Uterus (tissue), 4 donors: ENCODE data around the gene C22orf23. TPM values are rescaled to one million over a fixed set of nuclear protein-coding genes. Genes with fewer than 3 reads are reported as not detected.

Experiments
- DNase-seq, 2 donors: peaks; one replicate each; pipeline ENCODE4 v3.0.0-alpha.2; 2019 to 2020
- H3K27ac ChIP-seq, 2 donors: fragments of 200-600 bp; sonication (generic); 1 replicate in 1 of 2; 2 replicates in 1 of 2; pipeline ENCODE4 v1.5.1; 2016 to 2018
- H3K27me3 ChIP-seq, 2 donors: fragments of 200-600 bp; sonication (generic); one replicate each; pipeline ENCODE4 v1.5.1; 2018 to 2019; ENCODE audit warnings: control low read depth in 1 of 2
- H3K36me3 ChIP-seq, 2 donors: fragments of 200-600 bp; sonication (generic); one replicate each; pipeline ENCODE4 v1.5.1; 2019; ENCODE audit warnings: control low read depth in 1 of 2
- H3K4me1 ChIP-seq, 2 donors: fragments of 200-600 bp; sonication (generic); one replicate each; pipeline ENCODE4 v1.5.1; 2018 to 2019; ENCODE audit warnings: control low read depth in 1 of 2
- H3K4me3 ChIP-seq, 2 donors: fragments of 200-600 bp; sonication (generic); 1 replicate in 1 of 2; 2 replicates in 1 of 2; pipeline ENCODE4 v1.5.1; 2018 to 2019; ENCODE audit warnings: mild to moderate bottlenecking in 1 of 2
- H3K9me3 ChIP-seq, 2 donors: fragments of 200-600 bp; sonication (generic); one replicate each; pipeline ENCODE4 v1.5.1; 2019; ENCODE audit warnings: control low read depth in 1 of 2
- CTCF ChIP-seq, 4 experiments: fragments of 200-600 bp in 2 of 4; fragments of 450-650 bp in 2 of 4; sonication (generic) in 2 of 4; IDR thresholded peaks; one replicate each; pipeline ENCODE4 v1.5.1; 2016 to 2019; ENCODE audit warnings: antibody characterized with exemption in 4 of 4, mild to moderate bottlenecking in 2 of 4, moderate library complexity in 1 of 4
- POLR2A ChIP-seq, 2 donors: fragments of 450-650 bp; IDR thresholded peaks; one replicate each; pipeline ENCODE4 v1.6.1; 2016; ENCODE audit warnings: antibody characterized with exemption in 2 of 2, mild to moderate bottlenecking in 1 of 2, moderate library complexity in 1 of 2
- intact Hi-C: fragments of 100-400 bp; cut with DNase I; formaldehyde crosslinking; loops from one replicate; pipeline ENCODE4 v1.15.1; 2023; ENCODE audit warnings: low total_unique reads
- total RNA-seq, 4 donors: library from RNA; depleted of rRNA in 3 of 4; stranded (reverse); fragments of >200 nt in 3 of 4; gene quantifications; one replicate each; pipeline versions ENCODE4 v1.1.0 to v1.2.4, GENCODE V29; 2014 to 2023
- donor health status: DM: yes; HTN: yes; CAD: no.

C22orf23 gene
- total RNA-seq, 4 donors from 2014 or later, result 0.40 to 0.76 TPM; not detected in 2

- no peak for DNase-seq
- Histone ChIP-seq H3K9me3 (no peaks in the 10 kb centered on the region), H3K36me3 (no peaks in the 10 kb centered on the region), H3K4me3 (no peak overlapping the region), H3K27me3 (no peaks in the 10 kb centered on the region), H3K4me1 (peaks cover 0 to 15% of the 10 kb centered on the region in 2 donors), H3K27ac (peak overlapping the region in 1 of 2 donors; percentile 96)
- TF ChIP-seq POLR2A (IDR thresholded peaks at IDR 0.05), result no peak
- TF ChIP-seq CTCF (IDR thresholded peaks at IDR 0.05), result no peak
- intact Hi-C loops, result no loop called here
Observed at GRCh38 chr22:37912171-37912570, 41.2 kb downstream of the C22orf23 start.

- no peaks in the 10 kb centered on the region for H3K36me3 ChIP-seq
- H3K4me3 ChIP-seq, result no peak overlapping the region
- no peak for DNase-seq
- peak overlapping the region; percentile 94 to 96 for H3K27ac ChIP-seq
- no peaks in the 10 kb centered on the region for H3K27me3 ChIP-seq
- H3K4me1 ChIP-seq, result peaks cover 0 to 17% of the 10 kb centered on the region in 2 donors
- intact Hi-C loops, result no loop called here
- H3K9me3 ChIP-seq, result no peaks in the 10 kb centered on the region
- TF ChIP-seq CTCF (IDR thresholded peaks at IDR 0.05) (no peak), POLR2A (IDR thresholded peaks at IDR 0.05) (no peak)
Observed at GRCh38 chr22:37911697-37912096, 41.7 kb downstream of the C22orf23 start.

GRCh38 chr22:37910890-37911672 is 42.3 kb downstream of the C22orf23 start:
- intact Hi-C loops, result no loop called here
- Histone ChIP-seq H3K4me1 (peaks cover 0 to 17% of the 10 kb centered on the region in 2 donors), H3K36me3 (no peaks in the 10 kb centered on the region), H3K27ac (peak overlapping the region; percentile 94 to 96), H3K27me3 (no peaks in the 10 kb centered on the region), H3K4me3 (no peak overlapping the region), H3K9me3 (no peaks in the 10 kb centered on the region)
- DNase-seq, result peak; percentile 35 to 50
- TF ChIP-seq CTCF (IDR thresholded peaks at IDR 0.05), result no peak
- TF ChIP-seq POLR2A (IDR thresholded peaks at IDR 0.05), result peak in 1 of 2 donors; percentile 18

GRCh38 chr22:37909766-37910165 is 43.6 kb downstream of the C22orf23 start:
- H3K4me3 ChIP-seq, result no peak overlapping the region
- no peak for DNase-seq
- peaks cover 0 to 17% of the 10 kb centered on the region in 2 donors for H3K4me1 ChIP-seq

More at GRCh38 chr22:37909766-37910165, 43.6 kb downstream of the C22orf23 start:
- intact Hi-C loops, result no loop called here
- no peaks in the 10 kb centered on the region for H3K27me3 ChIP-seq
- peak overlapping the region; percentile 94 to 96 for H3K27ac ChIP-seq
- no peaks in the 10 kb centered on the region for H3K36me3 ChIP-seq
- TF ChIP-seq POLR2A (IDR thresholded peaks at IDR 0.05) (no peak), CTCF (IDR thresholded peaks at IDR 0.05) (no peak)
- no peaks in the 10 kb centered on the region for H3K9me3 ChIP-seq
